Activated CD8-positive, alpha-beta memory T cell treated with anti-CD3 and anti-CD28 coated beads for 1 hour (primary cell): ENCODE measurements around the gene TBC1D3I.
"Not testable (repeated sequence)": the region's sequence is repeated elsewhere in the genome, so short reads cannot be mapped to it uniquely, and the experiment has no call there.

ENCODE experiments used
- DNase-seq, 2 donors: peaks; one replicate each; pipeline ENCODE4 v3.0.0-alpha.2; 2020; ENCODE audit warnings: low read depth in 1 of 2; ENCODE audit errors: extremely low read depth in 1 of 2

Gene TBC1D3I

DNA sequence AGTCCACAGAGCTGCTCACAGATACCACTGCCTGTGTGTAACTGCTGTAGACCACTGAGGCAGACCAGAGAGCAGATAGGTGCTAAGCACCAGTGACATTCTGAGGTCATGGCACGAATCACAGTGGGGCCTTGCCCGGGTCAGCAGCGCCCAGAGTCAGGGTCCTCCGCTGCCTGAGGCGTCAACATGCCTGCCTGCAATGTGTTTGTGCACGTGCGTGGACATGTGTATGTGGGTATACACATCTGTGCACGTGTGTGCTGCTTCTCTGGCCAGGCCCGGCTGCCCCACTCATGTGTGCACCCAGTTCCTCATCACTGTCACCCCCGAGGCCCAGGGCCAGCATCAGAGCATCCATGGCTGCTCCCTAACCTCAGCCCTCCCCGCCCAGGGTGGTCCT is at the start of gene TBC1D3I:
Gene TBC1D3I, minus strand, starts transcription at position 101 of the 400 bp plus-strand sequence. CDS start 1,585 bp downstream, outside the sequence.
- DNase-seq = not testable (repeated sequence)

DNA sequence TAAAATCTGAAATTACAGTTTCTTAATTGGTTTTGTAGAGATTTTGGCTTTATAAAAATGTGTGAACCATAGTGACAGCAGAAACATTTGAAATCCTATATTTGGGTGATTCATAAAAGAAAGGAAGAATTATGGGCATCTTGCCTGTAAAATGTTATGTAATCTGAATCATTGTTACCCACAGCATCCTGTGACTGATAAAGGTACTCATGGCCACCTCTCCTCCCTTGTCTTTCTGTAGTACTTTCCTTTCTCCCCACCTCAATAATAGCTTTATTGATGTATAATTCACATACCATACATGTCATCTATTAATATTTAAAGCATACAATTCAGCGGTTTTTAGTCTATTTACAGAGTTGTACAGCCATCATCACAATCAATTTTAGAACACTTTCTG is 30.8 kb upstream of the TBC1D3I start:
- DNase-seq = not testable (repeated sequence)

DNA sequence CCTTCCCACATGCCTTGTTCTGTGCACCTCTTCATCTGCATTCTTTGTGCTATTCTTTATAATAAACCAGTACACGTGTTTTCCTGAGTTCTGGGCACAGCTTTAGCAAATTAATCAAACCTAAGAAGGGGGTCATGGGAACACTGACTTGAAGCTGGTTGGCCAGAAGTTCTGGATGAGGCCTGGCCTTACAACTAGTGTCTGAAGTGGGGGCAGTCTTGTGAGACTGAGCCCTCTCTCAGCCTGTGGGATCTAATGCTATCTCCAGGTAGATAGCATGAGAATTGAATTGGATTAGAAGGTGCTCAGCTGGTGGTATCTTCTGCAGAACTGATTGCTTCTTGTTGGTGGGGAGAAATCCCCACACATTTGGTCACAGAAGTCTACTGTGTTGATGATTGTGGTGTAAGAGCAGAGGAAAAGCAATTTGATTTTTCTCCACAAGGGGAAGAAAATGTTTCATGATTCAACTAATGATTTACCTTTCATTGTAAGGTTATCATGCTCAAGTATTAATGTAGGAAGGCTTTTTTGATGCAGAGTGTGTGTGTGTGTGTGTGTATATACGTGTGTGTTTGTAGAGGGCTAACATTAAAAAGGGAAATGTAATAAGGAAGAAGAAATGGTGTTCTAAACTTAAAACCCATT is 25.7 kb upstream of the TBC1D3I start:
- DNase-seq = not testable (repeated sequence)

DNA sequence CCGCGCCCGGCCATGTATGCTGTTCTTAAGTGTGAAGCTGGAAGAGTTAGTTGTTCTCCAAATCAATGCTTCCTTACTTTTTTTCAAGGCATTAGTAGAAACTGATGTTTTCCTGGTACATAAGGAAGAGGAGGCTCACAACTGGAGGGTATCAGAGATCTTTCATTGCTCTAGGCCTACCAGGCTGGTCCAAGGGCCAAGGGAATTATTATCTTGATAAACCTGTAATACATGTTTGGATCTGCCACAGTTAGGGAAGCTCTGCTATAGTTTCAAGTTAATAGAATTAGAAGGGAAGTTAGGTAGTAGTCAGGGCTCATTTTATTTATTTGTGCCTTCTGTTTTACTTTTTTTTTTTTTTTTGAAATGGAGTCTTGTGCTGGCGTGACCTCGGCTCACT is 19.8 kb upstream of the TBC1D3I start:
- not testable (repeated sequence) for DNase-seq

DNA sequence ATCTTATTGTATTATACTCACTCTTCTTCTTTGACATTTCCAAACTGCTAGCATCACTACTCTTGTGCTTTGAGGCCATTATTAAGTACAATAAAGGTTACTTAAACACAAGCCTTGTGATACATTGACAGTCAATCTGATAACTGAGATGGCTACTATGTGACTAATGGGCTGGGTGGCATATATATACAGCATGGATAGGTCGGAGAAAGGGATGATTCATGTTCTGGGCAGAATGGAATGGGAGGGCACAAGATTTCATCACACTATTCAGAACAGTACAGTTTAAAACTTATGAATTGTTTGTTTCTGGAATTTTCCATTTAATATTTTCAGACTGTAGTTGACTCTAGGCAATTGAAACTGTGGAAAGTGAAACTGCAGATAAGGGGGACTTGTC is 18.9 kb upstream of the TBC1D3I start:
- DNase-seq = not testable (repeated sequence)

DNA sequence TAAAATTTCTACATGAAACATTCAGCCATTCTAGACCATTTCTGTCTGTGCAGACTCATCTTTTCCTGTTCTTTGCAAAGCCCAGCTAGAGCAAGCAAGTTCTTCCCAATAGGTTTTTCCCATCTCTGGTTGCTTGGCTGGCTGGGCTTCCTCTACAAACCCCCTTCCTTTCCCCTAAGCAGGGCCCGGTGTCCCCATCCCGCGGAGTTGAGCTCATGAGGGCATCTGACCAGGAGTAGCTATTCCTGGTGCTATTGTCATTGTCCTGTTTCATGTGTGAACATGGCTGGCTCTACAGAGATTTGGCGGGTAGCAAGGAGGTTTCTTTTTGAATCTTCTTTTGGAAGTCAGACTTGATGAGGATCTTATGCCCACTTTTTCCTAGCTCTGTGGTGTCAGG is 22.3 kb downstream of the TBC1D3I start:
- DNase-seq = not testable (repeated sequence)

DNA sequence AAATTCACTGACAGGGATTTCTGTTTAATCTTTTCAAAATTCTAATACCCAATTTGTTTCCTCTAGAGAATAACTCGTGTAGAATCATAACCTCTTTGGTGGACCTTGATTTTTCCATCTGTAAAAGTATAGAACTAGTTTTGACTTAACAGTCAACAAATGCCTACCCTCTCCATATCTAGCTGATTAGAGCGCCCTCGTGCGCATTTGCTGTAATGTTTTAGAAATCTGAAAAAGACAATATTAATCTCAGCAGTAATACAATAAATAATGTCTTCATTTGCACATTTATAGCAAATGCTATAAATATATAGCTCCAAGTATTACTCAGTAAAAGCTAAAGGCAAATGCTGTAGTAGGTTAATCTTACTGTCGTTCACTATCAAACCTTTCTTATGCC is 34.7 kb downstream of the TBC1D3I start:
- not testable (repeated sequence) for DNase-seq

DNA sequence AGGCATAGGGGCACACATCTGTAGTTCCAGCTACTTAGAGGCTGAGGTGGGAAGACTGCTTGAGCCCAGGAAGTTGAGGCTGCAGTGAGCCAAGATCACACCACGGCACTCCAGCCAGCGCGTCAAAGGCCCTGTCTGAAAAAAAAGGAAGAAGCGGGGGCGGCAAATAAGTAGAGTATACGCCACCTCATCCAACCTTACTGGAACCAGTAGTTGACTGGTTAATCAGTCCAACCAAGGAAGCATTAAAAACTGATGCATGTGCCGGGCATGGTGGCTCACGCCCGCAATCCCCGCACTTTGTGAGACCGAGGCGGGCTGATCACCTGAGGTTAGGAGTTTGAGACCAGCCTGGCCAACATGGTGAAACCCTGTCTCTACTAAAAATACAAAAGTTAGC is 41.4 kb downstream of the TBC1D3I start:
- not testable (repeated sequence) for DNase-seq

DNA sequence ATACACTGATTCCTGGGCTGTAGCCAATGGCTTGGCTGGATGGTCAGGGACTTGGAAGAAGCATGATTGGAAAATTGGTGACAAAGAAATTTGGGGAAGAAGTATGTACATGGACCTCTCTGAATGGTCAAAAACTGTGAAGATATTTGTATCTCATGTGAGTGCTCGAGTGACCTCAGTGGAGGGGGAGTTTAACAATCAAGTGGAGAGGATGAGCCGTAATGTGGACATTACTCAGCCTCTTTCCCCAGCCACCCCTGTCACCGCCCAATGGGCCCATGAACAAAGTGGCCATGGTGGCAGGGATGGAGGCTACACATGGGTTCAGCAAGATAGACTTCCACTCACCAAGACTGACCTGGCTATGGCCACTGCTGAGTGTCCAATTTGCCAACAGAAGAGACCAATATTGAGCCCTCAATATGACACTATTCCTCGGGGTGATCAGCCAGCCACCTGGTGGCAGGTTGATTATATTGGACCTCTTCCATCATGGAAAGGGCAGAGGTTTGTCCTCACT is 42.7 kb downstream of the TBC1D3I start:
- not testable (repeated sequence) for DNase-seq

DNA sequence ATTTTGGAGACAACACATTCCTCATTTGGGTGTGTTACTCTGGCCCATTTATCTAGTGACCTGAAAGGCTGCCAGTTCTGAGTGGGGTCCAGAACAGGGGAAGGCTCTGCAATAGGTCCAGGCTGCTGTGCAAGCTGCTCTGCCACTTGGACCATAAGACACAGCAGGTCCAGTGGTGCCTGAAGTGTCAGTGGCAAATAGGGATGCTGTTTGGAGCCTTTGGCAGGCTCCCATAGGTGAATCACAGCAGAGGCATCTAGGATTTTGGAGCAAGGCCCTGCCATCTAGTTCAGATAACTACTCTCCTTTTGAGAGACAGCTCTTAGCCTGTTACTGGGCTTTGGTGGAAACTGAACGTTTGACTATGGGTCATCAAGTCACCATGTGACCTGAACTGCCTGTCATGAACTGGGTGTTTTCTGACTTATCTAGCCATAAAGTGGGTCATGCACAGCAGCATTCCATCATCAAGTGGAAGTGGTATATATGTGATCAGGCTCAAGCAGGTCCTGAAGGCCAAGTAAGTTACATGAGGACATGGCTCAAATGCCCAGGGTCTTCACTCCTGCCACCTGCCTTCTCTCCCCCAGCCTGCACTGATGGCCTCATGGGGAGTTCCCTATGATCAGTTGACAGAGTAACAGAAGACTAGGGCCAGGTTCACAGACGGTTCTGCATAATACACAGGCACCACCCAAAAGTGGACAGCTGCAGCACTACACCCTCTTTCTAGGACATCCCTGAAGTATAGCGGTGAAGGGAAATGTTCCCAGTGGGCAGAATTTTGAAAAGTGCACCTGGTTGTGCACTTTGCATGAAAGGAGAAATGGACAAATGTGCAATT is 43.4 kb downstream of the TBC1D3I start:
- not testable (repeated sequence) for DNase-seq

DNA sequence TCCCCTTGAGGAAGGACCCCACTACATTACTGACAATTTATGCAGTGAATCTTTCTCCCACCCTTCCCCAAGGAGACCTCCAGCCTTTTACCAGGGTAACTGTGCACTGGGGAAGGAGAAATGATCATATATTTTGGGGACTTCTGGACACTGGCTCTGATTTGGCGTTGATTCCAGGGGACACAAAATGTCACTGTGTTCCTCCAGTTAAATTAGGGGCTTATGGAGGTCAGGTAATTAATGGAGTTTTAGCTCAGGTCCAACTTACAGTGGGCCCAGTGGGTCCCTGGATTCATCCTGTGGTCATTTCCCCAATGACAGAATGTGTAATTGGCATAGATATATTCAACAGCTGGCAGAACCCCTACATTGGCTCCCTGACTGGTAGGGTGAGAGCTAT is 44.8 kb downstream of the TBC1D3I start:
- not testable (repeated sequence) for DNase-seq

DNA sequence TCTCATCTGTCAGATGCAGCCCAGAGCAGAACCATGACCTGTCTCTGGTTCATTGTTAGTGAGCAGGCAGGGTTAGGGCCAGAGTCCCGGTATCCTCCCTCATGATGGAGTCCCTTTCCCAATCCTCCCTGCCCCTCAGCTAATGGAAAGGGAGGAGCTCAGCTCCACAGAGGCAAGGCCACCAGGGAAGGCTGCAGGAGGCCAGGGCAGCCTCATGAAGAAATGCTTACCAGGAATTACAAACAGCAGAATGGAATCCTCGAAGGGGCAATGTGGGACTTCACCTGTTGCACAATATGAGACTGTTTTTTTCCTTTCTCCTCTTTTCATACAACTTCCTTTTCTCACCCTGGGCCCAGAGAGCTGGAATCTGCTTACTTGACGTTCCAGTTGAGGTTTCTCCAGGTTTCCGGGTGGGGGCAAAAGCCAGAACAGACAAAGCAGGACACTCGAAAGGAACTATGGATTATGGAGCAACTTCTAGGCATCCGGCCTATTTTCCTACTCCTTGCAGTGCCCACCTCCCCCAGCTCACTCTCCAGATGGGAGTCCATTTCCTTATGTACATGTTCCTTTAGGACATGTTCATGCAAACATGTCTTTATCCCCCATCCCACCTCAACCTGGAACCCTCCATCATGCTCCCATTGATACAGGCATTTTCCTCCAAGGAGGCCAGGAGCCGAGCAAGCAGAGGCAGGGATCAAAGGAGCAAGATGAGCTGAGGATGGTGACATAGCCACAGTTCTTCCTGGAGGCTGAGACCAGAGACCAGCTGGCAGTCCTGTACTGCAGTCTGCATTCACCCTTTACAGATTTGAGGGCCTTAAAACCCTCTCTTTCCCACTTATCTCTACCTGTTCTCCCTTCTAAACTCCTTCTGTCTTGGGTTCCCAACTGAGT is 48.7 kb downstream of the TBC1D3I start:
- DNase-seq = not testable (repeated sequence)

DNA sequence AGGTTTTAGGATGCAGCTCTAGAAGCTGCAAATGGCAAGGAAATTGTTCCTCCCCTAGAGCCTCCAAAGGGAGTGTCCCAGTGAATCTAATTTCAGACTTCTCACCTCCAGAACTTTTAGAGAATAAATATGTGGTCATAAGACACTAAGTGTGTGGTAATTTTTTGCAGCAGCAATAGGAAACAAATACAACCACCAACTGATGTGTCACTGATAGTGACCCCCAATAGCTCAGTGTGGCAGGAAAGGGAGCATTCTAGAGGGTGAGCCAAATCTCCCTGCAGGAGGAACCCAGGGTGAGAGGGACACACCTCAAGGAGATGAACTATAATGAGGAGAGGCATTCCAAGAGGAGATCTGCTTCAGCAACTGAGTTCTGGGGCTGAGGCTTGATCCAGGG is 49.5 kb downstream of the TBC1D3I start:
- DNase-seq = no peak

DNA sequence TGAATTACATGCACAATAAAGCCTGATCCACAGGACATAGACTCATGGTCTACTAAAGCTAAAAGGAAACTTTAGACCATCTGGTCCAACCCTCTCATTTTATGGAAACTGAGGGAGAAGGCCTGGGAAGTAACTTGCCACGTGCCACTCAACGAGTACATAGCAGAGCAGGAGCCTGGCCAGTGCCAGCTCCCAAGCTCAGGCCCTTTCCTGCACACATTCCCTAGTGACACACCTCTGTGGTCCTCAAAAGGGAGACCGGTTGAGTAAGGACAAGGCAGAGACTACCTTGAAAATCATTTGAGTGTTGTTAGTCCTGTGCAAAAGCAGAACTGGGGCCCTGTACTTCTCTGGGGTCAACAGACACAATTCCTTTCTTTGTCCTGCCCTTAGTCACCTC is 50.7 kb downstream of the TBC1D3I start:
- no peak for DNase-seq

DNA sequence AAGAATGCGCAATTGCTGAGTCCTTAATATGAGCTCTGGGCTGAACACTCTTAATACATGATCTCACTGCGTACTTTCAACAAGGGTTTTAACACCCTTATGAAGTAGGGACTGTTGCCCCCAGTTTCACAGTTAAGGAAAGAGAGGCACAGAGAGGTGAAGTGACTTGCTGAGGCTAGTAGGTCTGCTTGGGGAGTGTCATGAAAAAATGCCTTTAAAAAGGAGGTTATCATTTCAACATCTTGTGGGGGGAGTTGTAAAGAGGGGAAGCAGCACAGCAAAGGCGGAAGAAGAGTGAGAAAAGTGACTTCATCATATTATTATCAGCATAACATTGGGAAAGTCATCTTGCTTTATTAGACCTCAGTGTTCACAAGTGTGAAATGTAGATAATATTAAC is 51.4 kb downstream of the TBC1D3I start:
- no peak for DNase-seq

DNA sequence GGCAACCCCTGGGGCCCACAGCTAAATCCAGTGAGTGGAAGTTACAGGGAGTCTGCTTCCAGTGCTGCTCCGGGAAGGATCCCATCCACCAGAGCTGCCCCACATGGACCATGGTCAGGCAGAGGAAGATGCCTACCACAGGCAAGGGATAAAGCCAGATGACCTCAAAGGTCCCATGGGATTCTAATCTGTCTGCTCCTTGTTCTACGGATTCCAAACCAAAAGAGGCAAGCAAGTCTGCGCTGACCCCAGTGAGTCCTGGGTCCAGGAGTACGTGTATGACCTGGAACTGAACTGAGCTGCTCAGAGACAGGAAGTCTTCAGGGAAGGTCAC is 52.1 kb downstream of the TBC1D3I start:
- DNase-seq = no peak

DNA sequence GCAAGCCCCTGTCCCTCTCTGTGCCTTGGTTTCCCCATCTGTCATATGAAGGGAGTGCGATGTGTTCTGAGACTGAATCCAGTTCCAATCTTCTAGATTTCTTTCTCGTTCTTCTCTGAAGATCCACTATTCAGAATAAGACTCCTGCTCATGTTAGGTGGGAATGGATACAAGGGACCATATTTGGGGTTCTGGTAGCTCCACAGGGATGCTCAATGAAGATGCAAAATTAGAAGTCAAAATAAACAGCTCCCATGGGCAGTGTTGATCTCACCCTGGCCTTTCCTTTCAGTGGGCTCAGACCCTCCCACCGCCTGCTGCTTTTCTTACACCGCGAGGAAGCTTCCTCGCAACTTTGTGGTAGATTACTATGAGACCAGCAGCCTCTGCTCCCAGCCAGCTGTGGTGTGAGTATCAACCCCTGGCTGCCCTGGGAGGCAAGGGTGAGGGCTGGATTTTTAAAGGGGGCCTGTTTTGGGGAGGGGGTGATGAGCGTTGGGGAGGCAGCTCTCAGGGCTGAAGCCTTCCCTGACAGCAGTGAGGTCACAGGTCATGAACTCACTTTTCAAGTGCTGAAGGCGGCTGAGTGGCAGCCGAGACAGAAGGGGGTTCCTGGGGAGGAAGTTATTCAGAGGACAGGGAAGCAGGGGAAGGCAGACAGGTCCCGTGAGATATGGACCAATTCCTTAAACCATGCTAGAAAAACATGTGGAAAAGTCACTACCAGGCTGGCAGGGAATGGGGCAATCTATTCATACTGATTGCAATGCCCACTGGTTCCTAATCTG is 52.7 kb downstream of the TBC1D3I start:
- DNase-seq = not testable (repeated sequence)

DNA sequence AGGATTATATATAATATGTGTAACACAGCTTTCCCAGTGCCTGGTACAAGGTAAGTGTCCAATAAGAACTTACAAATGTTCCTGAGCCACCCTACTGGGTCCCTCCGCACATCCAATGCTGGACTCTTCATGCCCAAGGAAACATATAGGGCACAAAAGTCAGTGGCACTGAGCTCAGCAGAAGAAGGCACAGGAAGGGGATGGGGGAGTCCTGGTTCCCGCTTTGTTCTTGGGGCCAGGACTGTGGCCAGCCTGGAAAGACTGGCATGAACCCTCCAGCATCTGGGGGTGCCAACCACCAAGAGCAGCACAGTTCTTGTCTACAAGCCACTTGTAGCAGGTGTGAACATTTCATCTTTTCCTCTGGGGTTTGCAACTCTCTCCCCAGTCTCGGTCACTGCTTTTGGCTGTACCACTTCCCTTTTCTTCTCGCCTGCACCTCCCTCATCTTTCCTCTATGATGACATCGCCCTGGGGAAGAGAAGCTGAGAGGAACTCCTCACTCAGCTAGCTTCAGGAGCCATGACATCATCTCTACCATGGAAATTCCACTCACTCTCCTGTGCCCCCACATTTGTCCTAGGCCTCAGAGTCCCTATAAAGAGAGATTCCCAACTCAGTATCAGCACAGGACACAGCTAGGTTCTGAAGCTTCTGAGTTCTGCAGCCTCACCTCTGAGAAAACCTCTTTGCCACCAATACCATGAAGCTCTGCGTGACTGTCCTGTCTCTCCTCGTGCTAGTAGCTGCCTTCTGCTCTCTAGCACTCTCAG is 53.7 kb downstream of the TBC1D3I start, which contains the start of gene CCL4L2:
Gene CCL4L2, plus strand, starts transcription at position 625 of the 773 bp plus-strand sequence.
- DNase-seq = not testable (repeated sequence)

DNA sequence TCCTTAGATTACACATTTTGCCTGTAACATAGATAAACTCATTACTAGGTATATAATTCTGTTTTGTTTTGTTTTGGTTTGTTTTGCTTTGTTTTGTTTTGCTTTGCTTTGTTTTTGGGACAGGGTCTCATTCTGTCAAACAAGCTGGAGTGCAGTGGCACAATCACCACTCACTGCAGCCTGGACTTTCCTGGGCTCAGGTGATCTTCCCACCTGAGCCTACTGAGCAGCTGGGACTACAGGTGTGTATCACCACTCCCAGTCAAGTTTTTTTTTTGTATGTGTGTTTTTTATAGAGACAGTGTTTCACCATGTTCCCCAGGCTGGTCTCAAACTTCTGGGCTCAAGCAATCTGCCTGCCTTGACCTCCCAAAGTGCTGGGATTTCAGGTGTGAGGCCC is 54.8 kb downstream of the TBC1D3I start:
- DNase-seq = no peak
